NCI-H2227 (cell line): ENCODE results near the gene MPP2.
"Not testable (repeated sequence)": the region's sequence is repeated elsewhere in the genome, so short reads cannot be mapped to it uniquely, and the experiment has no call there.

Experiments
- DNase-seq: peaks from one replicate; lab custom pipeline; 2025; ENCODE audit not compliant: unreplicated experiment; lab: John Stamatoyannopoulos, UW

The MPP2 gene, protein sequence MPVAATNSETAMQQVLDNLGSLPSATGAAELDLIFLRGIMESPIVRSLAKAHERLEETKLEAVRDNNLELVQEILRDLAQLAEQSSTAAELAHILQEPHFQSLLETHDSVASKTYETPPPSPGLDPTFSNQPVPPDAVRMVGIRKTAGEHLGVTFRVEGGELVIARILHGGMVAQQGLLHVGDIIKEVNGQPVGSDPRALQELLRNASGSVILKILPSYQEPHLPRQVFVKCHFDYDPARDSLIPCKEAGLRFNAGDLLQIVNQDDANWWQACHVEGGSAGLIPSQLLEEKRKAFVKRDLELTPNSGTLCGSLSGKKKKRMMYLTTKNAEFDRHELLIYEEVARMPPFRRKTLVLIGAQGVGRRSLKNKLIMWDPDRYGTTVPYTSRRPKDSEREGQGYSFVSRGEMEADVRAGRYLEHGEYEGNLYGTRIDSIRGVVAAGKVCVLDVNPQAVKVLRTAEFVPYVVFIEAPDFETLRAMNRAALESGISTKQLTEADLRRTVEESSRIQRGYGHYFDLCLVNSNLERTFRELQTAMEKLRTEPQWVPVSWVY

DNA sequence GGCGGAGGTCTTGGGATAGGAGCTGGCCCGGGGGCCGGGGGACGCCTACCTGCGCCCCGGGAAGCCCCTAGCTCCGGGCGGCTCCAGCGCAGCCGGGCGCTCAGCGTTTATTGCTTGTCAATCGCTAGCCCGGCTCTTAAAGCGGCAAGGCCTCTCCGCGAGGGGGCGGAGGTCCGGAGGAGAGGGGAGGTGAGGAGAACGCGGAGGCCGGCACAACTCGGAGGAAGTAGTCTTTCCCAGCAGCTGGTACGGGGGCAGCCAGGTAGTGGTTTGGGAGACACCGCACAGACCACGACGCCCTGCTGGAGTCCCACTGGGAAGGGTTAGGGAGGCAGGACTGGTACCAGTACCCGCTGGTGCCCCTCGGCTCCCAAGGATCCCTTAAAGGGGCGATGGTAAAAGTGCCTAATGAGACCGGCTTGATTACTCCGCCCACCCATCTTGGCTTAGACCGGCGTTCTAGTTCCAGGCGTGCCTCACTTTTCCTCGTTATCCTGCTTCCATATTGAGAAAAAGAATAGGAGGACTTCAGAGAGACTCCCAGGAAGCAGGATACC lies at the start of gene MPP2:
Gene MPP2, minus strand, starts transcription at position 112 of the 557 bp plus-strand sequence. CDS start 3,076 bp downstream, outside the sequence.
- DNase-seq = peak; percentile 89

- no peak for DNase-seq
Observed at GRCh38 chr17:43956222-43956621, 48.9 kb upstream of the MPP2 start.

DNA sequence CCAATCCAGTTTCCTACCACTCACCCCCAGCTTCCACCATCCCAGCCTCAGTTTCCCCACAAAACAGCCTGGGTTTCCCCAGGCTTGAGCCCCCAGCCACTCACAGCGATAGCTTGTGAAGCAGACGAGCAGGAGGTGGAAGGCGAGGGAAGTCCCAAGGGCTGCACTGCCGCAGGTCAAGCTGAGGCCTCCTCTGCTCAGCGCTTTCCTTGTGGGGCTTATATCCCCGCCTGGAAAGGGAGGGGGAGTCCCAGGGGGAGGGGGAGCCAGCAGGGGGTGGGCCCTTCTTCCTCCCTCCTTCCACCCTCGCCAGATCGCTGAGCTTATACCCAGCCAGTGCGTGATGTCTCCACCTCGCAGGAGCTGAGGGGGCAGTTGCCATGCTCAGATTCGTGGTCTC lies 46.4 kb upstream of the MPP2 start, which contains the start of gene PYY:
Gene PYY, minus strand, starts transcription at position 195 of the 400 bp plus-strand sequence. CDS start 457 bp downstream, outside the sequence.
- no peak for DNase-seq

- DNase-seq = no peak
Observed at GRCh38 chr17:43952724-43953666, 45.7 kb upstream of the MPP2 start.

- DNase-seq = no peak
Observed at GRCh38 chr17:43952351-43952723, 45.0 kb upstream of the MPP2 start.

- DNase-seq = no peak
Observed at GRCh38 chr17:43951750-43952149, 44.4 kb upstream of the MPP2 start.

DNA sequence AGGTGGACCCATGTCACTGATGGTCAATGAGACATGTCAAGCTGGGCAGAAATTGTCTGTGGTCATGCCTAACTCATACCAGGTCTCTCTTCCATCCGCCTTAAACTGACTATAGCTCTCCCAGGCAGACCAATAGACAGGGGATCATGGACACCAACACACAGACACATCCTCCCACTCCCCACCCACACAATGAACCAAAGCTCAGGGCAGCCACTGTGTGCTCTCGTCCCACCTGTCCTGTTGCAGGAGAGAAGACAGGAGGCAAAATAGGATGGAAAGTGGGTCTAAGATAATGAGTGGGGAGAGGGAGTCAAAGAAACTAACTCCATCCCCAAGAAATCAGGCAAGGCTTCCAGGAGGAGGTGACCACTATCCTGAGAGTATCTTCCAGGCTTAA lies 43.2 kb upstream of the MPP2 start:
- no peak for DNase-seq

DNA sequence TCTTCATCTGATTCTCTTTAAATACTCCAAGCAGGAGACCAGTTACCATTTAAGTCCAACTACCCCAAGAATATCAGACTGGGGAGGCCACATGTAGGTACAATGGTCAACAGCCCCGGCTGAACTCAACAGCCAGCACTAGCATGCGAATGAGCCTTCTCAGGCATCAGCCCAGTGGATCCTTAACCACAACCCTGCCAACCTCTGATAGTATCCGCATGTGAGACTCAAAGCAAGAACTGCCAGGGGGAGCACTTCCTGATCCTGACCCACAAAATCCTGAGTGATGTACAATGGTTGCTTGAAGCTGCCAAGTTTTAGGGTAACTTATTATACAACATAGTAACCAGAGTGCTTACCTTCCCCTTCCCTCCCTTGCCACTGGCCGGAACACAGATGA lies 42.4 kb upstream of the MPP2 start:
- DNase-seq = no peak

- no peak for DNase-seq
Observed at GRCh38 chr17:43946781-43947180, 39.4 kb upstream of the MPP2 start.

DNA sequence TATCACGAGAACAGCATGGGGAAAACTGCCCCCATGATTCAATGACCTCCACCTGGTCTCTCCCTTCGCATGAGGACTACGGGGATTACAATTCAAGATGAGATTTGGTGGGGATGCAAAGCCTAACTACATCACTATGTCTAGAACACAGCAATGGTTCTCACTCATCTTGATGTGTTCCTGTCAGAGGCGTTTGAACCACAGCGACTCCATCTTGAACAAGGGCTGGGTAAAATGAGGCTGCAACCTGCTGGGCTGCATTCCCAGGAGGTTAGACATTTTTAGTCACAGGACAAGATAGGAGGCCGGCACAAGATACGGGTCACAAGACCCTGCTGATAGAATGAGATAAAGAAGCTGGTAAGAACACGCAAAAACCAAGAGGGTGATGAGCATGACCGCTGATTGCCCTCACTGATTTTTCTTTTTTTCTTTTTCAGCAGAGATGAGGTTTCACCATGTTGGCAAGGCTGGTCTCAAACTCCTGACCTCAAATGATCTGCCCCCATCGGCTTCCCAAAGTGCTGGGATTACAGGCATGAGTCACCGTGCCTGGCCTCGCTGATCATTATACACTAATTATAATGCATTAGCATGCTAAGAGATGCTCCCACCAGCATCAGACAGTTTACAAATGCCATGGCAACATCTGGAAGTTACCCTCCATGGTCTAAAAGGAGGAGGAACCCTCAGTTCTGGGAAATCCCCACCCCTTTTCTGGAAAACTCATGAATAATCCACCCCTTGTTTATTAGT lies 37.9 kb upstream of the MPP2 start:
- no peak for DNase-seq

- DNase-seq = no peak
Observed at GRCh38 chr17:43942051-43942685, 34.8 kb upstream of the MPP2 start, which contains the start of gene PPY. PPY (minus strand) TSS chr17:43942476; CDS start chr17:43941654, 822 bp downstream.

DNA sequence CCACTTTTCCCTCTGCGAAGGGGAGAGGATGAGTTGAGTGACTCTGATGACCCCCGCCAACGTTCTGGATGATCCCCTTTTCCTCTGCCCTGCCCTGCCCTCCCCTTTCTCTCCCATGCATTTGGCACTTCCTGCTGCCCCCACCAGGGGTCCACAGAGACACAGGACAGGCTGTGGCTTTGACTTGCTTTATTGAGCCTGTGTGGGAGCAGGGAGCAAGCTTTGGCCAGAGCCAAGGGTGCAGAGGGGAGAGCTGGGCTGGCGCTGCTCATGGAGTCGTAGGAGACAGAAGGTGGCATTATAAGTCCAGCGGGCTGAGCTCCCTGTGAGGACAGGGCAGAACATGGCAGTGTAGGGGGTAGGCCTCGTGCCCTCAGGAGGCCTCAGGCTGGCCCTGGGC lies 33.3 kb upstream of the MPP2 start:
- peak; percentile 58 for DNase-seq

- DNase-seq = no peak
Observed at GRCh38 chr17:43939886-43940285, 32.5 kb upstream of the MPP2 start.

DNA sequence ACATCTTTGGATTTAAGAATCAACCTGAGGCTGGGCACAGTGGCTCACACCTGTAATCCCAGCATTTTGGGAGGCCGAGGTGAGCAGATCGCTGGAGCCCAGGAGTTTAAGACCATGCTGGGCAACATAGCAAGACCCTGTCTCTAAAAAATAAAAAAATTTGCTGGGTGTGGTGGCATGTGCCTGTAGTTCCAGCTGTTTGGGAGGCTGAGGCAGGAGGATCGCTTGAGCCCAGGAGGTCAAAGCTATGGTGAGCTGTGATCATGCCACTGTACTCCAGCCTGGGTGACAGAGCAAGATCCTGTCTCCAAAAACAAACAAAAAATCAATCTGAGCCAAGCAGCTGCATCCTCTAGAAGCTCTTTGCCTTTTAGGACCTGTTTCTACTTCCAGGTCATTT lies 32.1 kb upstream of the MPP2 start:
- DNase-seq = not testable (repeated sequence)

GRCh38 chr17:43938838-43939182 lies 31.5 kb upstream of the MPP2 start:
- DNase-seq = no peak

GRCh38 chr17:43936434-43936833 lies 29.1 kb upstream of the MPP2 start:
- no peak for DNase-seq

DNA sequence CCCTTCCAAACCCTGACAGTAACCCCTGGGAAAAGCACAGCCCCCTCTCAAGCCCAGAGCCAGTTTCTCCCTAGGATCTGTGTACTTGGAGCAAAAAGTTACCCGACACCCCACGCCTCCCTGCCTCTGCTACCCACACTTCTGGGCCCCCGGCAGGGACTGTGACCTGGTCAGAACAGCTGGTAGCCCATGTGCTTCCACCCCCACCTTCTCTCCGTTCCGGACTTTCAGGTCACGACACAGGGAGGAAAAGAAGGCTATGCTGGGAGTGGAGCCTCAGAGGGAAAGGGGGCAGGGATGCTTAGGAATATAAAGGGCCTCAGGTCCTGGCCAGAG lies 28.6 kb upstream of the MPP2 start:
- no peak for DNase-seq

GRCh38 chr17:43935204-43935925 lies 28.0 kb upstream of the MPP2 start:
- no peak for DNase-seq

DNA sequence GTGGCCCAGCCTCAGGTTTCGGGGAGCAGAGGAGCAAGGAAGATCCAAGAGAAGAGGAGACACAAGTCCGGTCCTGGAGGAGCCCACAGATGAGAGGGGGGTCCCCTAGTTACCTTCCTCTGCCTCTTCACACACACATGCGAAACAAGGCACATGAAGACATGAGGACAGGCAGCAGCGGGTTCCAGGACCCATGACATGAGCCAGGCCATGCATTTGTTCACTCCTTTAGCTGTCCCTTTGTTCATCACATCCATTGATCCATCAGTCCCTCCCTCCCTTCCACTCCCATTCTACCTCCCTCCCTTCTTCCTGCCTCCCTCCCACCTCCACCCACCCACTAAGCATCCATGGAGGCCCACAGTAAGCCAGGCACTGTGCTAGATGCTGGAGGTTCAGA lies 25.6 kb upstream of the MPP2 start:
- no peak for DNase-seq

GRCh38 chr17:43932357-43932756 lies 25.0 kb upstream of the MPP2 start:
- DNase-seq = no peak
